ENCODE data around the gene ESRRA. TPM values are rescaled to one million over a fixed set of nuclear protein-coding genes. Genes with fewer than 3 reads are reported as not detected.
A peak's percentile ranks its signal among the peaks of the same experiment; 100 is the strongest.

The ESRRA gene
- total RNA-seq, 2 donors from 2014 or later, result 38.7 to 54.7 TPM

DNA sequence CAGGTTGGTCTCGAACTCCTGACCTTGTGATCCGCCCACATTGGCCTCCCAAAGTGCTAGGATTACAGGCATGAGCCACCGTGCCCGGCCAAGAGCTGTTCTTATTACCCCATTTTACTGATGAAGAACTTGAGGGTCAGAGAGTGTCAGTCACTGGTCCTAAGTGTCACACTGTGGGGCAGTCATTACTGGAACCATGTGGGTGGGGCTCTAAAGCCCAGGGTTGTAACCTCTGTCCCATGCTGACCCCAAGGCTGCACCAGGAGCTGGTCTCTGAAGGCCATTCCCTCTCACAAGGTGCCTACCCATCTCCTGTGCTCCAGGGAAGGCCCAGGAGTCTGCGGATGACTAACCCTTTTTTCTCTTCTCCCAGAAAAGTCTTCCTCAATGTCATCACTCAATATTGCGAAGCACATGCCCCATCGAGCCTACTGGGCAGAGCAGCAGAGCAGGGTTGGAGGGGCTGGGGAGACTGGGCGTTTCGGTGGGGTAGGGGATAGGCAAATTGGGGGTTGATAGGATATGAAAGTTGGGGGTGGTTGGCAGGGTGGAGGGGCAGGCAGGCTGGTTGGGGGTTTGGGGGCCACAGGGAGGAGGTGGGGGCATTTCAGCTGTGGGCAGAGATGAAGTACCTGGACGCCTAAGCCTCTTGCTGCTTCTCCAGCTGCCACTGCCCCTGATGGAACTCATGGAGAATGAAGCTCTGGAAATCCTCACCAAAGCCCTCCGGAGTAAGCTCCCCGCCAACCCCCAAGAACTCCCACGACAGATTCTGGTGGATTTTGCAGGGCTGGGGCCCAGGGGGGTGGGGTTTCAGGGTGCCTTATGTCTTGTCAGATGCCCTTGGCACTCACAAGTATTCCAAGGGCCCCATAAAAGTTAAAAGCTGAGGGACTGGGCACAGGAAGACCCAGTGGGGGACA lies 2.0 kb upstream of the ESRRA start:
- H3K27ac ChIP-seq, result peak overlapping the region in 1 of 2 donors; percentile 78
- H3K27me3 ChIP-seq (replicated peaks; ENCODE audit: insufficient read depth), result peaks cover 5% of the 10 kb centered on the region
- TF ChIP-seq, protein P1, sequence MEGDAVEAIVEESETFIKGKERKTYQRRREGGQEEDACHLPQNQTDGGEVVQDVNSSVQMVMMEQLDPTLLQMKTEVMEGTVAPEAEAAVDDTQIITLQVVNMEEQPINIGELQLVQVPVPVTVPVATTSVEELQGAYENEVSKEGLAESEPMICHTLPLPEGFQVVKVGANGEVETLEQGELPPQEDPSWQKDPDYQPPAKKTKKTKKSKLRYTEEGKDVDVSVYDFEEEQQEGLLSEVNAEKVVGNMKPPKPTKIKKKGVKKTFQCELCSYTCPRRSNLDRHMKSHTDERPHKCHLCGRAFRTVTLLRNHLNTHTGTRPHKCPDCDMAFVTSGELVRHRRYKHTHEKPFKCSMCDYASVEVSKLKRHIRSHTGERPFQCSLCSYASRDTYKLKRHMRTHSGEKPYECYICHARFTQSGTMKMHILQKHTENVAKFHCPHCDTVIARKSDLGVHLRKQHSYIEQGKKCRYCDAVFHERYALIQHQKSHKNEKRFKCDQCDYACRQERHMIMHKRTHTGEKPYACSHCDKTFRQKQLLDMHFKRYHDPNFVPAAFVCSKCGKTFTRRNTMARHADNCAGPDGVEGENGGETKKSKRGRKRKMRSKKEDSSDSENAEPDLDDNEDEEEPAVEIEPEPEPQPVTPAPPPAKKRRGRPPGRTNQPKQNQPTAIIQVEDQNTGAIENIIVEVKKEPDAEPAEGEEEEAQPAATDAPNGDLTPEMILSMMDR (IDR thresholded peaks at IDR 0.05), result no peak
- TF ChIP-seq POLR2AphosphoS5 (IDR thresholded peaks at IDR 0.05), result no peak
- no peak for TF ChIP-seq POLR2A (IDR thresholded peaks at IDR 0.05)
- no peaks in the 10 kb centered on the region for H3K9me3 ChIP-seq
- H3K36me3 ChIP-seq, result no peaks in the 10 kb centered on the region
- intact Hi-C loops (cut with DNase I), result loop anchor here (5.0 kb wide), 3 partner anchors 51 to 116 kb away; partner anchors contain the start of genes FERMT3, PLCB3 and STIP1
- WGBS, result 79% methylated on average over 13 of the region's 13 CpGs
- H3K4me1 ChIP-seq (replicated peaks), result peaks cover 17% of the 10 kb centered on the region
- no peak for DNase-seq (ENCODE audit: low spot score)
- H3K4me3 ChIP-seq, result no peak overlapping the region

DNA sequence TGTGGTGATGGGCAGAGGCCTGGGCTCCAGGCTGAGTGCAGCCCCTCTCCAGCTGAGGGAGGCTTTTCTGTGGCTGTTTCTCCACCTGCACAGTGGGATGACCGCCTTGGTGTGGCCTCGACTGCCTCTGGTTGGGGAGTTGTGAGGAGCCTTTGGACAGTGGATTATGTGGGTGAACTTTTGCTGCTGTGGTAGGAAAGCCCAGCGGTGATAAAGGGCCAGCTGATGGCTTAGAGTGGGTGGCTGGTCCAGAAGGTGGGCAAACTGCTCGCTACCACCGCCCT lies 1.4 kb upstream of the ESRRA start:
- intact Hi-C loops (cut with DNase I), result loop anchor here (5.0 kb wide), 3 partner anchors 52 to 117 kb away; partner anchors contain the start of genes FERMT3, PLCB3 and STIP1
- Histone ChIP-seq H3K27ac (peak overlapping the region; percentile 78 to 88), H3K27me3 (replicated peaks; ENCODE audit: insufficient read depth) (peaks cover 5% of the 10 kb centered on the region), H3K4me1 (replicated peaks) (peaks cover 17% of the 10 kb centered on the region), H3K36me3 (no peaks in the 10 kb centered on the region), H3K4me3 (peak overlapping the region in 1 of 2 donors; percentile 53), H3K9me3 (no peaks in the 10 kb centered on the region)
- TF ChIP-seq POLR2AphosphoS5 (IDR thresholded peaks at IDR 0.05), result no peak
- TF ChIP-seq, protein P1 (IDR thresholded peaks at IDR 0.05), result no peak
- TF ChIP-seq POLR2A (IDR thresholded peaks at IDR 0.05), result no peak
- no peak for DNase-seq (ENCODE audit: low spot score)
- 58% methylated on average over 5 of the region's 5 CpGs for WGBS

DNA sequence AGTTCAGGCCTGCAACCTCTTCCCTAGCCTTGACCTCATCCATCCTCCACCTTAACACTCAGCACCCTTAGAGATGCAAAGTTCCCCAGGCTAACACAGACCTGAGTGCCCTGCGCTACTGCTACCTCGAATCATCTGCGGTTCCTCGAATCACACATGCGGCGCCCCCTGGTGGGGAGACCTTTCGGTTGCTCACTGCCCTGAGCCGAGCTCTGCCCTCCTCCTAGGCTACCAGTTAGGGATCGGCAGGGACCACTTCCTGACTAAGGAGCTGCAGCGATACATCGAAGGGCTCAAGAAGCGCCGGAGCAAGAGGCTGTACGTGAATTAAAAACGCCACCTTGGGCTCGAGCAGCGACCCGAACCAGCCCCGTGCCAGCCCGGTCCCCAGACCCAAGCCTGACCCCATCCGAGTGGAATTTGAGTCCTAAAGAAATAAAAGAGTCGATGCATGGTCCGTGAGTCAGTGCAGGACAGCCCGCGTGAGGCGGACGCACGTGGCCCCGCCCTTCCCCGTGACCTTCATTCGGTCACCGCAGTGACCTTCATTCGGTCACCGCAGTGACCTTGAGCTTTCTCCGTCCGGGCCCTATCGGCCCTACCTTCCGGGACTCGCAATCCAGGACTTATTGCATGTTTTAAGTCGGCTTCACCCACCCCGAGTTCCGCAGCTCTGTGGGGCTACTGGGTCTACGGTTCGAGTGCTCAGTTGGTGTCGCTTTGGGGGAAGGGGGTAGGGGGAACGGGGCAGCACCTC lies 830 bp upstream of the ESRRA start:
- Histone ChIP-seq H3K4me3 (peak overlapping the region; percentile 53 to 69), H3K27me3 (replicated peaks; ENCODE audit: insufficient read depth) (peaks cover 5% of the 10 kb centered on the region), H3K4me1 (replicated peaks) (peaks cover 14% of the 10 kb centered on the region), H3K27ac (peak overlapping the region; percentile 78 to 88), H3K36me3 (no peaks in the 10 kb centered on the region), H3K9me3 (no peaks in the 10 kb centered on the region)
- TF ChIP-seq, protein P1 (IDR thresholded peaks at IDR 0.05), result peak; percentile 83 to 94 (median 89)
- TF ChIP-seq POLR2AphosphoS5 (IDR thresholded peaks at IDR 0.05), result peak; percentile 54
- TF ChIP-seq POLR2A (IDR thresholded peaks at IDR 0.05), result no peak
- under 1% methylated on average over 46 of the region's 46 CpGs for WGBS
- peak; percentile 91 for DNase-seq (ENCODE audit: low spot score)
- intact Hi-C loops (cut with DNase I), result loop anchor here (5.0 kb wide), 3 partner anchors 52 to 117 kb away; partner anchors contain the start of genes FERMT3, PLCB3 and STIP1

DNA sequence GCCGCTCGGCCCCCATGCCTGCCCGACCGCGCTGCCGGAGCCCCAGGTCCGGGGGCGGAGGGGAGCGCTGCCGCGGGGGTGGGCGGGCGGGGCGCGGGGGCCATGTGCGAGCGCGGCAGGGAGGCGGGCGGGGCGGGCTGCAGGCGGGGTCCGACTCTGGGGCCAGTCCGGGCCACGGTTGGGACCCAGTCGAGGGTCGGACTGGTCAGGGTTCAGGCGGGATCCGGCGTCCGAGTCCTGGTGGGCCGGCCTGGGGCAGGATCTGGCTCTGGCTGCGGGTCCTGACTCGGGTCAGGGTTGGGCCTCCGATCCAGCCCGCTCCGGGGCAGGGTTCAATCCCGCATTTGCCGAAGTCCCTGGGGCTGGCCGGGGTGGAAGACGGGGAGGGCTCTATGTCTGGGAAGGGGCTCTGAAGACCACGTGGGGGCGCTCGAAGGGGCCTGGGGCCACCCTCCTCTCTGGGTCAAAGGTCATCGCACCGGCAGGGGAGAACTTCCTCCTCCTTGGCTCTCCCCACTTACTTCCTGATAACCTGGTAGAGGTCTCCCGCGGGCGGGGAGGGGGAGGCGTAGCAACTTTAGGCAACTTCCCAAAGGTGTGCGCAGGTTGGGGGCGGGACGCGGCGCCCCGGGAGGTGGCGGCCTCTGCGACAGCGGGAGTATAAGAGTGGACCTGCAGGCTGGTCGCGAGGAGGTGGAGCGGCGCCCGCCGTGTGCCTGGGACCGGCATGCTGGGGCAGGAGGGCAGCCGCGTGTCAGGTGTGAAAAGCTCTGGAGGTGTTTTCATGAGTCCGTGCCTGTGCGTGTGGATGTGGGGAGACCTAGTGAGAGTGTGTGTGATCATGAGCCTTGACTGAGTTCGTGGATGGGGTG lies 603 bp downstream of the ESRRA start:
- H3K4me3 ChIP-seq, result peak overlapping the region; percentile 53 to 69
- H3K36me3 ChIP-seq, result no peaks in the 10 kb centered on the region
- H3K27ac ChIP-seq, result peak overlapping the region; percentile 75 to 78
- intact Hi-C loops (cut with DNase I), result no loop called here
- no peaks in the 10 kb centered on the region for H3K27me3 ChIP-seq (replicated peaks; ENCODE audit: insufficient read depth)
- DNase-seq (ENCODE audit: low spot score), result peak; percentile 38
- TF ChIP-seq POLR2AphosphoS5 (IDR thresholded peaks at IDR 0.05), result peak; percentile 41
- TF ChIP-seq, protein P1 (IDR thresholded peaks at IDR 0.05), result peak in 2 of 4 experiments; percentile 38 to 40
- TF ChIP-seq POLR2A (IDR thresholded peaks at IDR 0.05), result peak; percentile 69
- peaks cover 2% of the 10 kb centered on the region for H3K4me1 ChIP-seq (replicated peaks)
- 2% methylated on average over 32 of the region's 71 CpGs for WGBS
- H3K9me3 ChIP-seq, result no peaks in the 10 kb centered on the region

All from prostate gland (tissue), 2 donors.